Body of pancreas (tissue), 4 donors: ENCODE data around the gene MEGF10. TPM values are rescaled to one million over a fixed set of nuclear protein-coding genes. Genes with fewer than 3 reads are reported as not detected.

ENCODE experiments used
- ATAC-seq: fragments of 150-250 bp; one replicate; pipeline ENCODE4 v1.9.1; 2016
- DNase-seq, 4 donors: peaks; one replicate each; pipeline ENCODE4 v3.0.0-alpha.2; 2019
- H3K27ac ChIP-seq, 4 donors: fragments of 200-600 bp; sonication (generic); 1 replicate in 3 of 4; 2 replicates in 1 of 4; pipeline versions ENCODE4 v1.5.1 to v1.6.1; 2016 to 2019; ENCODE audit warnings: mild to moderate bottlenecking in 1 of 4, mixed read lengths in 1 of 4, moderate library complexity in 1 of 4
- H3K27me3 ChIP-seq, 2 donors: fragments of 200-600 bp; sonication (generic); one replicate each; pipeline ENCODE4 v1.6.0; 2016; ENCODE audit warnings: mild to moderate bottlenecking in 1 of 2
- H3K36me3 ChIP-seq, 2 donors: fragments of 200-600 bp; sonication (generic); replicated peaks in 1 of 2; 2 replicates each; pipeline ENCODE4 v1.5.1; 2016; ENCODE audit warnings: low read depth in 2 of 2; ENCODE audit not compliant: insufficient read depth in 1 of 2
- H3K4me1 ChIP-seq: fragments of 200-600 bp; sonication (generic); one replicate; pipeline ENCODE4 v1.6.0; 2016
- H3K4me3 ChIP-seq, 2 donors: fragments of 200-600 bp; sonication (generic); 1 replicate in 1 of 2; 2 replicates in 1 of 2; pipeline ENCODE4 v1.5.1; 2016 to 2019
- H3K9me3 ChIP-seq, 3 donors: fragments of 200-600 bp; sonication (generic); 1 replicate in 2 of 3; 2 replicates in 1 of 3; pipeline ENCODE4 v1.5.1; 2016
- CTCF ChIP-seq, 7 experiments: fragments of 450-650 bp in 4 of 7; fragments of 200-600 bp in 3 of 7; sonication (generic) in 3 of 7; IDR thresholded peaks; one replicate each; pipeline ENCODE4 v1.5.1; 2016 to 2019; ENCODE audit warnings: antibody characterized with exemption in 7 of 7
- POLR2A ChIP-seq, 3 donors: fragments of 450-650 bp; IDR thresholded peaks; one replicate each; pipeline ENCODE4 v1.6.1; 2016; ENCODE audit warnings: antibody characterized with exemption in 3 of 3, mild to moderate bottlenecking in 2 of 3
- WGBS, 2 donors: methylation state at CpG; one replicate each; pipeline ENCODE4 v1.1.5; 2017; 5-methylcytosine and 5-hydroxymethylcytosine counted together
- intact Hi-C: fragments of 100-400 bp; cut with DNase I; formaldehyde crosslinking; loops from one replicate; pipeline ENCODE4 v1.15.1; 2023
- total RNA-seq, 2 donors: library from RNA; depleted of rRNA; stranded (reverse); fragments of >200 nt; gene quantifications; one replicate each; pipeline ENCODE4 v1.1.0, GENCODE V29; 2016

The MEGF10 gene
- total RNA-seq, 2 donors from 2014 or later: under 0.01 TPM; not detected in 1

DNA sequence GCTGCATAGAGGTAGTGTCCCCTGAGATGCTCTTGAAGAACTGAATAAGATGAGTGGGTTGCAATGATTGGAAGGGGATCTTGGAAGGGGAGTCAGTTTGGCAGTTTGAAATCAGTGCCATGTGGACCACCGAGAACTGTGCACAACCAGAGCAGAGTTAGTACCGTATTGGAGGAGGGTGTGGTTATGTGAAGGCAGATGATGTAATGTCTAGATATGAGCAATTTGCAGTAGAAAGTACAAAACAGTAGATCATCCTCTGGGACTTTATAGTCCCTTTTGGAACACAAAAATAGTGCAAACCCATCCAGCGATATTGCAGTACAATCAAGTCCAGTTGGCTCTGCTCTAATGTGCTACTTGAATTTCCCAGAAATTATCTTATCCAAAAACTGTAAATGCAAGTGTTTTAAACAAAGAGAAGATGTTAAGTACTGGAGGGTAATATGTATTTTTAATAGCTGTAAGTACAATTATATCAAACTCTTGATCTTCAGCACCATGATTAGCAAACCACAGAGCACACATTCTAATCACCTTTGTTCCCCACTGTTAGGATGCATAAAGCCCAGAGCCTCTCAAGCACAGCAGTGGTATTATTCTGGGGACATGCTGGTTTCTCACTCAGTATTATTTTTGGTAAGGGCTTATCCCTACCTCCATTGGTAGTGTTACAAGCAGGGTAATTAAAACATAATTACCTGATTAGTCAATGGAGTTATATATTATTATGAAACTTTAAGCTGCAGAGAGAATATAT lies 41.5 kb downstream of the MEGF10 start:
- ATAC-seq: no peak
- H3K9me3 ChIP-seq: no peaks in the 10 kb centered on the region
- H3K4me1 ChIP-seq: no peaks in the 10 kb centered on the region
- 71 to 90% methylated on average over 3 of the region's 3 CpGs for WGBS, 2 donors
- no peaks in the 10 kb centered on the region for H3K27me3 ChIP-seq
- DNase-seq: no peak
- H3K27ac ChIP-seq: no peak overlapping the region
- no peak for TF ChIP-seq CTCF (IDR thresholded peaks at IDR 0.05)
- no peak for TF ChIP-seq POLR2A (IDR thresholded peaks at IDR 0.05)
- no peaks in the 10 kb centered on the region for H3K36me3 ChIP-seq
- H3K4me3 ChIP-seq: no peak overlapping the region
- intact Hi-C loops: no loop called here

- H3K27me3 ChIP-seq: no peaks in the 10 kb centered on the region
- H3K9me3 ChIP-seq: no peaks in the 10 kb centered on the region
- TF ChIP-seq POLR2A (IDR thresholded peaks at IDR 0.05) (no peak), CTCF (IDR thresholded peaks at IDR 0.05) (no peak)
- no peaks in the 10 kb centered on the region for H3K36me3 ChIP-seq
- no peak overlapping the region for H3K4me3 ChIP-seq
- WGBS, 2 donors: 65 to 73% methylated on average over 3 of the region's 3 CpGs
- ATAC-seq (no peak), DNase-seq (no peak)
- no peak overlapping the region for H3K27ac ChIP-seq
- H3K4me1 ChIP-seq: no peaks in the 10 kb centered on the region
- intact Hi-C loops: no loop called here
These were observed 42.9 kb downstream of the MEGF10 start for GRCh38 chr5:127333483-127333882.

- ATAC-seq: no peak
- WGBS, 2 donors: 85 to 89% methylated on average over 2 of the region's 2 CpGs
- intact Hi-C loops: no loop called here
- Histone ChIP-seq H3K36me3 (no peaks in the 10 kb centered on the region), H3K4me1 (no peaks in the 10 kb centered on the region), H3K27me3 (no peaks in the 10 kb centered on the region), H3K4me3 (no peak overlapping the region), H3K9me3 (no peaks in the 10 kb centered on the region), H3K27ac (no peak overlapping the region)
- no peak for DNase-seq
- no peak for TF ChIP-seq POLR2A (IDR thresholded peaks at IDR 0.05)
- no peak for TF ChIP-seq CTCF (IDR thresholded peaks at IDR 0.05)
These were observed 44.8 kb downstream of the MEGF10 start for GRCh38 chr5:127335381-127335780.

- H3K36me3 ChIP-seq: no peaks in the 10 kb centered on the region
- WGBS, 2 donors: 80 to 87% methylated on average over 1 of the region's 1 CpG
- no peaks in the 10 kb centered on the region for H3K4me1 ChIP-seq
- no peak overlapping the region for H3K27ac ChIP-seq
- TF ChIP-seq POLR2A (IDR thresholded peaks at IDR 0.05): no peak
- no peak for TF ChIP-seq CTCF (IDR thresholded peaks at IDR 0.05)
- no peaks in the 10 kb centered on the region for H3K27me3 ChIP-seq
- H3K9me3 ChIP-seq: no peaks in the 10 kb centered on the region
- DNase-seq (no peak), ATAC-seq (no peak)
- intact Hi-C loops: no loop called here
- H3K4me3 ChIP-seq: no peak overlapping the region
These were observed 47.3 kb downstream of the MEGF10 start for GRCh38 chr5:127337876-127338275.

- Histone ChIP-seq H3K4me1 (no peaks in the 10 kb centered on the region), H3K27me3 (no peaks in the 10 kb centered on the region), H3K36me3 (no peaks in the 10 kb centered on the region), H3K4me3 (no peak overlapping the region), H3K9me3 (no peaks in the 10 kb centered on the region), H3K27ac (no peak overlapping the region)
- TF ChIP-seq POLR2A (IDR thresholded peaks at IDR 0.05): no peak
- no peak for DNase-seq
- WGBS, 2 donors: 78% methylated on average over 1 of the region's 1 CpG
- intact Hi-C loops: no loop called here
- no peak for ATAC-seq
These were observed 47.9 kb downstream of the MEGF10 start for GRCh38 chr5:127338501-127338900.
